ENCODE results near the gene CAND1.

Gene CAND1

DNA sequence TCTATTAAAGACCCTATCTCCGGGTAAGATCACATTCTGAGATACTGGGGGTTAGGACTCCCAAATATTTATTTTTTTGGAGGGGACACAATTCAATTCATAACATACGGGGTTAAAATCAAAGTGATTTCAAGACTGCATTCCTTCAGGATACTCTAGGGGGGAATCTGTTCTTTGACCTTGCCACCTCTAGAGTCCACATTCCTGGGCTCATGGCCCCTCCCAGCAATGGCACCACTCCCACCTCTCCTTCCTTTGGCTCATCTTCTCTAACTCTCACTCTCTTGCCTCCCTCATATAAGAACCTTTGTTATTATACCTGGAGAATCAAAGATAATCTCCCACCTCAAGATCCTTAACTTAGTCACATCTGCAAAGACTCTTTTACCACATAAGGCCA, 79.5 kb downstream of the CAND1 start:
- ATAC-seq = no peak

DNA sequence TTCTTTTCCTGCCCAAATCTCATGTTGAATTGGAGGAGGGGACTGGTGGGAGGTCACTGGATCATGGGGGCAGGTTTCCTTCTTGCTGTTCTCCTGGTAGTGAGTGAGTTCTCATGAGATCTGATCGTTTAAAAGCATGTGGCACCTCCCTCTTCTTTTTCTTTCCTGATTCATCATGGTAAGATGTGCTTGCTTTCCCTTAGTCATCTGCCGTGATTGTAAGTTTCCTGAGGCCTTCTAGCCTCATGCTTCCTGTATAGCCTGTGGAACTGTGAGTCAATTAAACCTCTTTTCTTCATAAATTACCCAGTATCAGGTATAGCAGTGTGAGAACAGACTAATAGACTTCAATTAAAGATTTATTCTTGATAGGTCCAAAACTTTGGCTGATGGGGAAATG, 83.5 kb downstream of the CAND1 start:
- ATAC-seq = peak; percentile 21 to 38

DNA sequence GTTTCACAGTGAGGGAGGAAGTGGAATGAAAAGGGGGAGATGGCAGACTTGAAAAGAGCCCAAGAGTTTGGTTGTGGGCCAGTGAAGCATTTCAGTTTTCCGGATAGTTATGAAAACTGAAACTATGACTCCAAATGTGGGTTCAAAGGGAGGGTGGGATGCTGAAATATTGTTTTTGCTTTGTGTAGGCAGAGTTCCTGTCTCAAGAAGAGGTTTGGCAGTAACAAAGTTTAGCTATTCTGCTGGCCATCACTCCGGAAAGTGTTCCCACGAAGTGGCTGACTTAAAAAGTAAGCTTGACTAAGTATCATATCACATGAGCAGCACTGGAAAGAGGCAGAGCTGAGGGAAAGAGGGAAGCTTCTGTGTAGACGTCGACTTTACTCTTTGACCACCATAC, 85.2 kb downstream of the CAND1 start:
- ATAC-seq = no peak

DNA sequence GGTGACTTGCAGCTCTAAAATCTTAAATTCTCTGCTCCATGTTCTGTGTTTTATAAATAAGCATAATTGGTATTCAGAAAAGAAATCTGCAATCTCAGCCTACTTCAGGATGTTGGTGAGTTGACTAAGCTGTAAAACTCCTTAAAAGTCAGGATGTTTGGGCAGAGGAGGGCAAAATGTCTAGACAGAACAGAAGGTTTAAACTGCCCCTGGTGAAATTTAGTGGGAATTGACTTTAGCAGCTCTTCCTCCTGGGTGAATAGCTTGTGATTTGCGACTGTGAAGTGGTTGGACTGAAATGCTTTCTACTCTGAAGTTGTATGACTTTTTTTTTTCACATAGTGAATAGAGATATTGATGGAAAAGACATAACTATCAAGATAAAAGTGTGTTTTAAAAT, 85.8 kb downstream of the CAND1 start:
- no peak for ATAC-seq

DNA sequence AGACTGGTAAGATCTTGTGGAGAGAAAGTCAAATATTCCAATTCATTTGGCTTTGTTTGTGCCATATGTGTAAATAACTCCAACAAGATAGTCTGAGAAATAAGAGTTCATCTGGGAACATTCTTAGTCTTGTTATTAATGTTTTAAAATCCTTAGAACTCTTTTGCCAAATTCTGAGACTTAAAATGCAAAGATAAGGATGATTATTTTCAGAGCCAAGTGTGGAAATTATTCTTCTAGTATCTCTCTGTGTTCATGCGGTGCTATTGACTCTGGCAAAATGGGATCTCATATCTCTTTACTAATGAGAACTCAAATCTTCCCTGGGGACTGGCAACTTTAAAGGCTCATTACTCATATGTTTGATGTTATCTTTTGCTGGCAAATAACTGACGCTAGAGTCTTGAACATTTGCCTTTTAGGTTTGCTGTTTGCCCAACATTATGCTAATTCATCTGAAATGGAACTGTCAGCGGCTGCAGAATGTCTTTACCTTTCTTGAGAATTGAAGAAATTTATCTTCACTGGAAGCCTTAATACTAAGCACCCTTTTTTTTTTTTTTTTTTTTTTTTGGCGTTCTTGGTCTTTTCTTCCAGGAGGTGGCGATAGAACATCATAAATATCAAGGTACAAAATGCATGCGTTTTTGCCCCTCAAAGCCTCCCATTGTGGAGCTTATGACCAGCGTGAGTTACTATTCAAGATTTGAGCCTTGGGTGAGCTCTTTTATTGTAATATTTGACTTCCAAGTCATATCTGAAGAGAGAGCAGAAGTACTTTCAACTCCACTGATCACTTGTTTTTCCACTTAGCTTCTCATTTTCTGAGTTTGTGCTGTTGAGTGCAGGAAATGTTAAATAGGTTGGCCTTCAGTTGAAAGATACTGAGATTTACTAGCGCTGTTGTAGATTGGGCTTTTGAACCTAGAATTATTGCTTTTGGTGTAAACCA, 86.5 kb downstream of the CAND1 start:
- peak in 1 of 2 donors; percentile 47 for ATAC-seq

DNA sequence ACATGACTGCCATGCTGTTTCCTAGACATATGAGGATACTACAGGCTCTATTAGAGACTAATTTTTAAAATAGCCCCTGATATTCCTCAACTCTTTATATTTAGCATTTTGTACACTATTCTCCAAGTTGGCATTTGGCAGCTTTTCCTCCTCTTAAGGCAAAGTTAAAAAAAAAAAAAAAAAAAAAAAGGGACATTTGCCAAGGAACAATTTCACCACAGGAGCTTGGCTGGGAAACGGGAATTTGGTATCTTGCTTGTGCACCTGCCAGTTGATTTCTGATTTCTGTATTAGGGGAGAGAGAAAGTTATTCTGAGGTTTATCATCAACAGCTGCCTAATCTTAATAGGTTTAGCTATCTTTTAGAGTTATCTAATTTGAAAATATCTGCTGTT, 87.2 kb downstream of the CAND1 start:
- no peak for ATAC-seq

DNA sequence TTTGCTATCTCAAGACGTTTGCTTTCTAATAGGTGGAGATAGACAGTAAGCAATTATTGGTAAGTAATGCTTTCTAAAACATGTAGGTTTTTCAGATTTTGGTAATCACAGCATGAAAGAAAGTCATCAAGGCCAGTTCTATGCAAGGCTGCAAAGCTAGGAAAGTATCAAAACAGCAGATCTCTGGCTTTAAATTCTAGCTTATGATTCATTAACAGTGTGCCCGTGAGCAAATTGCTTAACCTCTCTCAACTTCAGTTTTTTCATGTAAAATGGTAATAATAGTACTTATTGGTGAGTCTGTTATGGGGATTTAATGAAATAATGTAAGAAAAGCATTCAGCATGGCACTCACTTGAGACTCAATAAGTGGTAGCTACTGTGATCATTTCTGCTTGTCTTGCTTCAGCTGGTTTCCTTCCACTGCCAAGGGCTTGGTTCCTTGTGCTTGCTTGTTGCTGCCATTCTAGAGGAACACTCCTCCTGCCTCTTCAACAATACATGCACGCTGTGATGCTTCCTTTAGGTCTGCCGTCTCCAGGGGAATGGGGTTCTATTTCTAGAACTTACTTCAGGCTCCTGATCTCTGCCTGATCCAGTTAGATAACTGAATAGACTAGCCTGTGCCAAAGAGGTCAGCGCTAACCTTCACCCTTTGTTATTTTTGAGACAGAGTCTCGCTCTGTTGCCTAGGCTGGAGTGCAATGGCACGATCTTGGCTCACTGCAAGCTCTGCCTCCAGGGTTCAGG, 88.4 kb downstream of the CAND1 start:
- ATAC-seq = no peak

DNA sequence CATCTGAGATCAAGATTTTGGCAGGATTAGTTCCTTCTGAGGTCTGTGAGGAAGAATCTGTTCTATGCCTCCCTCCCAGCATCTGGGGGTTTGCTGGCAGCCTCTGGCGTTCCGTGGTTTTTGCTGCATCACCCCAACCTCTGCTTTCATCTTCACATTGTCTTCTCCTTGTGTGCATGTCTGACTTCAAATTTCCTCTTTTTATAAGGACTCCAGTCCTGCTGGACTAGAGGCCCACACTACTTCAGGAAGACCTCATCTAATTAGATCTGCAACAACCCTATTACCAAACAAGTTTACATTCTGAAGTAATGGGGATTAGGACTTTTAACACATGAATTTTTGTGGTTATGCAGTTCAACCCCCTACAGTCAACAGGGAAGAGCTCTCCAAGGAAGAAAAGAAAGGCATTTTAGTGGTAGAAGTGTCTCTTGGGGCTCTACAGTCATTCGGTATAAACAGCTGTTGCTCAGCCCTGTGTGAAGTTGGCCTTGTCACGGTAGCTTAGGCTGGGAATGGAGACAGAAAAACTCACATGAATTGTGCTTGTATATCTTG, 89.7 kb downstream of the CAND1 start:
- ATAC-seq = no peak

DNA sequence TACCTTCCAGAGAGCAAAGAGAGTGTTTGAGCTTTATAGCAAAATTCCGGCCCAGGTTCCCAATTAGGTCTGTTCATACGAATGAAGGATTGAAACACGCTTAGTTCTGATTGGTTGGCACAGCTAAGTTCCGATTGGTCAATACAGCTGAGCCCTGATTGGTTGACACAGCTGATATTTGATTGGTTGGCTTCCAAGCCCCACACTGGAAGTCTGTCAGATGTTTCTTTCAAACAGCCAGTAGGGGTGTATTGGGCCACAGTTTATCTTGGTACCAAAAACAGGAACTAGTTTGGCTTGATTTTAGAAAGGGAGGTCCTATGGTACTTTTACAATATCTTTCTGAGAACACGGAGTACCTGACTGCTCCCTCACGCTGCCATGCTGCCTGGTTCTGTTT, 93.4 kb downstream of the CAND1 start:
- ATAC-seq = no peak

DNA sequence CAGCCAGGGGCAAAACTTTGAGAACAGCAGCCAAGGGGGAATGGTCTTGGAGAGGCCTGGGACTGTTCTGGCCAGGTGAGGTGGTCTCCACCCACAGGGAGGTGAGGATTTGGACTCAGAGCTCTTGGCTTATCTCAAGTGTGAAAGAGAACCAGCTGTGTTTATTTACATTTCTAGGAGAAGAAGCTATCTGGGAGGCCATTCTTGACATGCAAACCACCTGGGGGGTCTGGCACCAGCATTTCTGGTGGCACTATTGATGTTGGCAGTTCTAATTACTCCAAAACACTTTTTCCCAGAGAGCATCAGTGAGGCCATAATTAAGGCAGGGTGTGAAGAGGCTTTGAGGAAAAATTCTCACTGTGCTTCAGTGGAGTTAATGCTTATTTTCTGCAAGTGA, 95.1 kb downstream of the CAND1 start:
- no peak for ATAC-seq

DNA sequence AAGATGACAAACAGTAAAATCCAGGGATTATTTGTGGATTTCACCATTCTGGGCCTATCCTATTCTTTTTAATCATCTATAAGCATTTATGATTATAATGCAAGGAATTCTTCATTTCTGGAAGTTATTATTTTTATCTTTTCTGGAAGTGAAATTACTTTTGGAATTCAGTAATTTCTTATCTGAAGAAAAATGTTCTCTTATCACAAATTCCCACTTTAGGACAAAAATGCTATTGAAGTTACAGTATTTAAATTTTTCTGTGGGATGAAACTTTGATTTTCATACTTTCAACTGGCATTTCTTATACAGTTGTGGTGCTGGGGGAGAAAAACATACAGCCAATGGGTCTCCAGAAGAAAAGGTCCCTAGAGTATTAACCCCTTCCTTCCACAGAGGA, 96.0 kb downstream of the CAND1 start:
- no peak for ATAC-seq

DNA sequence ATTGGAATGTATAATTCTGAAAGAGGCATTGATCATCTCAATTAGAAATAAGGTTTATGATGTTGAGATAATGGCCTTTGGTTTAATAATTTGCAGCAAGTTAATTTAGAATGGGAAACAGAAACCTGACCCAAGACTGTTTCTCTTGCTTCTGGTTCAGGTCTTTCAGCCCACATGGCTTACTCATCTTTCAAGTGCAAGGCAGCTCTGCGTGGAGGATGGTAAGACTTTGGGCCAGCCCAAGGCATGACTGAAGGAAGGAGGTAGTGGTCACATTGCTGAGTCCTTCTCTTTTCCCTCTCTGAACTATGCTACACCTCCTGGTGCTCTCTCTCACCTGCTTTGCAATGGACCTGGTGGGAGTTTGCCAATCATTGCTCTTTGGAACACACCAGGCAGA, 98.7 kb downstream of the CAND1 start:
- no peak for ATAC-seq
